GM21529 (cell line): ENCODE data around the gene AKR1A1.
"Not testable (repeated sequence)": the region's sequence is repeated elsewhere in the genome, so short reads cannot be mapped to it uniquely, and the experiment has no call there.

Source experiments
- ATAC-seq: cut with Tn5 transposase; IDR thresholded peaks from one replicate; pipeline ENCODE4 v1.9.1; 2021; ENCODE audit not compliant: unreplicated experiment

AKR1A1 gene

GRCh38 chr1:45523516-45523915 is 27.1 kb upstream of the AKR1A1 start:
- ATAC-seq: not testable (repeated sequence)

GRCh38 chr1:45523975-45524374 is 26.7 kb upstream of the AKR1A1 start:
- not testable (repeated sequence) for ATAC-seq

GRCh38 chr1:45526135-45526644 is 24.4 kb upstream of the AKR1A1 start:
- no peak for ATAC-seq

- ATAC-seq: no peak
These were observed 19.9 kb upstream of the AKR1A1 start for GRCh38 chr1:45530632-45531135.

- ATAC-seq: no peak
These were observed 18.8 kb upstream of the AKR1A1 start for GRCh38 chr1:45531873-45532272.

GRCh38 chr1:45535988-45536766 is 14.4 kb upstream of the AKR1A1 start:
- ATAC-seq: no peak

- no peak for ATAC-seq
These were observed 13.7 kb upstream of the AKR1A1 start for GRCh38 chr1:45536886-45537285.

GRCh38 chr1:45541193-45541592 is 9.4 kb upstream of the AKR1A1 start:
- no peak for ATAC-seq

GRCh38 chr1:45542591-45542990 is 8.0 kb upstream of the AKR1A1 start:
- no peak for ATAC-seq

GRCh38 chr1:45543581-45544417 is 6.8 kb upstream of the AKR1A1 start:
- ATAC-seq: no peak

GRCh38 chr1:45544530-45544929 is 6.1 kb upstream of the AKR1A1 start:
- no peak for ATAC-seq

GRCh38 chr1:45545019-45545493 is 5.6 kb upstream of the AKR1A1 start:
- peak; percentile 72 for ATAC-seq

- ATAC-seq: no peak
These were observed 4.9 kb upstream of the AKR1A1 start for GRCh38 chr1:45545553-45546310.

GRCh38 chr1:45551684-45552083 is 1.1 kb downstream of the AKR1A1 start:
- no peak for ATAC-seq

- no peak for ATAC-seq
These were observed 1.7 kb downstream of the AKR1A1 start for GRCh38 chr1:45552331-45552730.

GRCh38 chr1:45554198-45554597 is 3.6 kb downstream of the AKR1A1 start:
- no peak for ATAC-seq

GRCh38 chr1:45557422-45557944 is 6.9 kb downstream of the AKR1A1 start:
- no peak for ATAC-seq

- ATAC-seq: no peak
These were observed 13.2 kb downstream of the AKR1A1 start for GRCh38 chr1:45563843-45564242.

- no peak for ATAC-seq
These were observed 16.1 kb downstream of the AKR1A1 start for GRCh38 chr1:45566722-45567121.

GRCh38 chr1:45567911-45568310 is 17.3 kb downstream of the AKR1A1 start:
- no peak for ATAC-seq

- ATAC-seq: no peak
These were observed 17.8 kb downstream of the AKR1A1 start for GRCh38 chr1:45568421-45568820.
